Measurements from ENCODE around the gene THSD7A. TPM values are rescaled to one million over a fixed set of nuclear protein-coding genes. Genes with fewer than 3 reads are reported as not detected.

THSD7A gene
- polyA plus RNA-seq (2012; ENCODE audit: insufficient read depth, insufficient read length): not detected

- no peak within 1 kb of the TSS for H3K4me3 ChIP-seq (ENCODE audit: low read length)
- DNase-seq (ENCODE audit: low read depth, low spot score): no peak
Observed at GRCh38 chr7:11831736-11832495, at the start of gene THSD7A. Gene THSD7A (minus strand): TSS chr7:11832198. CDS start chr7:11831946, 252 bp downstream.

- no peak for DNase-seq (ENCODE audit: low read depth, low spot score)
- no peak overlapping the region for H3K4me3 ChIP-seq (ENCODE audit: low read length)
Observed at GRCh38 chr7:11881680-11882079, 49.7 kb upstream of the THSD7A start.

GRCh38 chr7:11875635-11876034, 43.6 kb upstream of the THSD7A start:
- no peak for DNase-seq (ENCODE audit: low read depth, low spot score)
- H3K4me3 ChIP-seq (ENCODE audit: low read length): no peak overlapping the region

- no peak overlapping the region for H3K4me3 ChIP-seq (ENCODE audit: low read length)
- no peak for DNase-seq (ENCODE audit: low read depth, low spot score)
Observed at GRCh38 chr7:11865671-11866070, 33.7 kb upstream of the THSD7A start.

GRCh38 chr7:11858622-11859302, 26.8 kb upstream of the THSD7A start:
- DNase-seq (ENCODE audit: low read depth, low spot score): no peak
- no peak overlapping the region for H3K4me3 ChIP-seq (ENCODE audit: low read length)

- H3K4me3 ChIP-seq (ENCODE audit: low read length): no peak overlapping the region
- DNase-seq (ENCODE audit: low read depth, low spot score): no peak
Observed at GRCh38 chr7:11858026-11858425, 26.0 kb upstream of the THSD7A start.

- no peak for DNase-seq (ENCODE audit: low read depth, low spot score)
- no peak overlapping the region for H3K4me3 ChIP-seq (ENCODE audit: low read length)
Observed at GRCh38 chr7:11848251-11848650, 16.3 kb upstream of the THSD7A start.

- no peak overlapping the region for H3K4me3 ChIP-seq (ENCODE audit: low read length)
- no peak for DNase-seq (ENCODE audit: low read depth, low spot score)
Observed at GRCh38 chr7:11847336-11847735, 15.3 kb upstream of the THSD7A start.

GRCh38 chr7:11846361-11846955, 14.5 kb upstream of the THSD7A start:
- H3K4me3 ChIP-seq (ENCODE audit: low read length): no peak overlapping the region
- DNase-seq (ENCODE audit: low read depth, low spot score): no peak

- H3K4me3 ChIP-seq (ENCODE audit: low read length): no peak overlapping the region
- no peak for DNase-seq (ENCODE audit: low read depth, low spot score)
Observed at GRCh38 chr7:11843113-11843765, 11.2 kb upstream of the THSD7A start.

GRCh38 chr7:11841657-11842056, 9.7 kb upstream of the THSD7A start:
- no peak for DNase-seq (ENCODE audit: low read depth, low spot score)
- no peak overlapping the region for H3K4me3 ChIP-seq (ENCODE audit: low read length)

GRCh38 chr7:11835260-11835659, 3.3 kb upstream of the THSD7A start:
- no peak for DNase-seq (ENCODE audit: low read depth, low spot score)

GRCh38 chr7:11833431-11833830, 1.4 kb upstream of the THSD7A start:
- no peak overlapping the region for H3K4me3 ChIP-seq (ENCODE audit: low read length)
- DNase-seq (ENCODE audit: low read depth, low spot score): no peak

More at GRCh38 chr7:11835260-11835659, 3.3 kb upstream of the THSD7A start:
- no peak overlapping the region for H3K4me3 ChIP-seq (ENCODE audit: low read length)

GRCh38 chr7:11831156-11831735, 752 bp downstream of the THSD7A start:
- H3K4me3 ChIP-seq (ENCODE audit: low read length): no peak overlapping the region

GRCh38 chr7:11830582-11831155, 1.3 kb downstream of the THSD7A start:
- DNase-seq (ENCODE audit: low read depth, low spot score): no peak
- H3K4me3 ChIP-seq (ENCODE audit: low read length): no peak overlapping the region

More at GRCh38 chr7:11831156-11831735, 752 bp downstream of the THSD7A start:
- no peak for DNase-seq (ENCODE audit: low read depth, low spot score)

GRCh38 chr7:11829954-11830353, 2.0 kb downstream of the THSD7A start:
- DNase-seq (ENCODE audit: low read depth, low spot score): no peak

GRCh38 chr7:11819947-11820346, 12.1 kb downstream of the THSD7A start:
- DNase-seq (ENCODE audit: low read depth, low spot score): no peak
- H3K4me3 ChIP-seq (ENCODE audit: low read length): no peak overlapping the region

More at GRCh38 chr7:11829954-11830353, 2.0 kb downstream of the THSD7A start:
- no peak overlapping the region for H3K4me3 ChIP-seq (ENCODE audit: low read length)

- no peak for DNase-seq (ENCODE audit: low read depth, low spot score)
- H3K4me3 ChIP-seq (ENCODE audit: low read length): no peak overlapping the region
Observed at GRCh38 chr7:11819271-11819670, 12.7 kb downstream of the THSD7A start.

- no peak for DNase-seq (ENCODE audit: low read depth, low spot score)
- H3K4me3 ChIP-seq (ENCODE audit: low read length): no peak overlapping the region
Observed at GRCh38 chr7:11818281-11818680, 13.7 kb downstream of the THSD7A start.
